Posterior vena cava (tissue), 2 donors: Measurements from ENCODE around the gene NINJ1. TPM values are rescaled to one million over a fixed set of nuclear protein-coding genes. Genes with fewer than 3 reads are reported as not detected.
A peak's percentile ranks its signal among the peaks of the same experiment; 100 is the strongest.

ENCODE experiments used
- DNase-seq: peaks from one replicate; pipeline ENCODE4 v3.0.0-alpha.2; 2020; ENCODE audit warnings: low spot score
- intact Hi-C, 2 donors: fragments of 100-400 bp; cut with DNase I; formaldehyde crosslinking; loops; one replicate each; pipeline versions ENCODE4 v1.14.1 to v1.14.2; 2022 to 2023
- long read RNA-seq, 2 donors: library from polyadenylated mRNA; unstranded; transcript quantifications; one replicate each; pipeline ENCODE4 v2.0.0, GENCODE V29; 2020 to 2021
- total RNA-seq, 2 donors: library from RNA; stranded (reverse); fragmentation: NEBNext Ultra II Directional; extraction: Animal tissue kit (Norgen Biotek cat#: 25700); gene quantifications; one replicate each; pipeline ENCODE4 v1.2.1, GENCODE V29; 2021
- donor health status: DM: yes; HTN: yes; CAD: no.
- donor health status: DM: yes; HTN: yes; CAD: no.

NINJ1 gene
- 10 to 100 TPM; 30.6 to 39.5 TPM for total RNA-seq
- long read RNA-seq, donor 1, transcript NINJ1-201 (4 exons, 1,281 nt) = major isoform, 20 of 27 reads
- long read RNA-seq, donor 1, partial matches to known transcripts = 6 of 27 reads
- long read RNA-seq, donor 1, other reads (novel, unspliced or antisense) = 0 of 27 reads
- long read RNA-seq, donor 2, transcript NINJ1-201 (4 exons, 1,281 nt) = major isoform, 136 of 149 reads
- long read RNA-seq, donor 2, partial matches to known transcripts = 8 of 149 reads
- long read RNA-seq, donor 2, other reads (novel, unspliced or antisense) = 1 of 149 reads

DNA sequence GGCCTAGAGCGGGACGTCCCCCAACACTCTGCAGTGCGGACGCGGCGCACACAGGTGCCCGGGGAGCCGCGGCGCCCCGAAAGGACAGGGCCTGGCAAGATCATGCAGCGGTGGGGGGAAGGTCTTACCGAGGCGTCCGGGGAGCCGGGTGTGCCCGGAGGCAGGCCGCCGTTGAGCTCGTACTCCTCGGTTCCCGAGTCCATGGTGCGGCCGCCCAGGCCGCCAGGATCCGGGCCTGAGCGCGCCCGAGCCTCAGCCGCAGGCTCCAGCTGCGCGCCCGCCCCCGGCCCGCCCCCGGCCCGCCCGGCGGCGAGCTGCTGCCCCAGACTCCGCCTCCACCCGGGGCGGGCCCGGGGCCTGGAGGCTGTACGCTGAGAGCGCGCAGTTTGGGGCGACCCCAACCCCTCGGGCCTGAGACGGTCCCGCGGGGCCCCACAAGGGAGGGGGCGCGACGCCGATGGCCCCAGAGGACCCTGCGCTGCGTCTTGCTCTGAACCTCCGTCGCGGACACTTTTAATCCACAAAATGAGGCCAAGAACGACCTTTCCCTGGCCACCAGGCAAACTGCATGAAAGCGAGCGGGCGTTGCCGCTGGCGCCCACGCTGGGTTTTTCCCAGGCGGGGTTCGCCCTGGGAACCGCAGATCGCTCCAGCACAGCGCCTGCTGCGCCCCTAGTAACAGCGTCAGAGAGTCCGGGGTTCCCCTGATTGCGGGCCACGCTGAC, at the start of gene NINJ1:
Gene NINJ1 (minus strand): TSS at position 237 of the 725 bp plus-strand sequence. CDS start 34 bp downstream, at position 203.
- peak; percentile 92 for DNase-seq
- intact Hi-C loops = no loop called here

GRCh38 chr9:93183131-93183662, 49.1 kb upstream of the NINJ1 start:
- intact Hi-C loops = no loop called here
- DNase-seq = no peak

- intact Hi-C loops = no loop called here
- DNase-seq = no peak
These were observed 48.5 kb upstream of the NINJ1 start for GRCh38 chr9:93182572-93182971.

- no peak for DNase-seq
- intact Hi-C loops = no loop called here
These were observed 47.8 kb upstream of the NINJ1 start for GRCh38 chr9:93181672-93182435.

- intact Hi-C loops = no loop called here
- DNase-seq = no peak
These were observed 46.9 kb upstream of the NINJ1 start for GRCh38 chr9:93180938-93181337.

- DNase-seq = no peak
- intact Hi-C loops = no loop called here
These were observed 45.1 kb upstream of the NINJ1 start for GRCh38 chr9:93178851-93179786.

DNA sequence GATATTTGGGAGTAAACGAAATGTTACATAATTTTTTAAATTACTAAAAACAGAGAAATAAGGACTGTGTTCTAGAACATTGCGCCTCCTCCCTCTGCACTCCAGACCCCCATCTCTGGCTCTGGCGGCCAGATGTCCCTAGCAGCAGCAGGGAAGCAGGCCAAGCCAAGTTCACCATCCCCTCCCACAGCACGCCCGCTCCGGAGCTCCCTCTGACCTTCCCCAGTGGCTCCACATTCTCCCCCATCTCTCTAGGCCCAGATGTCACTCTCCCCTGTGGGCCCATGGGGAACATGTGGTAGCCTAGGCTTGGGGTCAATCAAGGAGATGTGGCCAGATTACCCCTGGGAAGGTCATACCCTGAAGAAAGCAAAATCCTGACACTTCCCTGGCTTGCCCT, 43.6 kb upstream of the NINJ1 start:
- intact Hi-C loops = no loop called here
- no peak for DNase-seq

DNA sequence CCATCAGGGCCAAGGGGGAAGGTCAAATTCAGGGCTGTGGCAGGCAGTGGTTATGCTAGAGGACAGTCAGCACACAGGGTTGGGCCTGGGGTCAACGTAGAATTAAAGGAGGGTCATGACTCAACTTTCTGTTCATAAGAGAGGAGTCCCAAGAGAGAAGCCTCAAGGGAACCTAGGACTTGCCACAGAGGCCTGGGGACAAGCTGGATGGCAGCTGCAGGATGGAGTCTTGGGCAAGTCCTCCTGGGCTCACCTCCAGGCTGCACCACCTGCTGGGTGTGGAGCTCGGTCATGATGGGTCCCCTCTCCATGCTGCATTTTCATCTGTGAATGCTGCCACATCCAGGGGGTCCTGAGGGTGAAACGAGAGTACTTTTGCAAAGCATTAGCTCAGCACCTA, 40.9 kb upstream of the NINJ1 start:
- intact Hi-C loops = no loop called here
- no peak for DNase-seq

DNA sequence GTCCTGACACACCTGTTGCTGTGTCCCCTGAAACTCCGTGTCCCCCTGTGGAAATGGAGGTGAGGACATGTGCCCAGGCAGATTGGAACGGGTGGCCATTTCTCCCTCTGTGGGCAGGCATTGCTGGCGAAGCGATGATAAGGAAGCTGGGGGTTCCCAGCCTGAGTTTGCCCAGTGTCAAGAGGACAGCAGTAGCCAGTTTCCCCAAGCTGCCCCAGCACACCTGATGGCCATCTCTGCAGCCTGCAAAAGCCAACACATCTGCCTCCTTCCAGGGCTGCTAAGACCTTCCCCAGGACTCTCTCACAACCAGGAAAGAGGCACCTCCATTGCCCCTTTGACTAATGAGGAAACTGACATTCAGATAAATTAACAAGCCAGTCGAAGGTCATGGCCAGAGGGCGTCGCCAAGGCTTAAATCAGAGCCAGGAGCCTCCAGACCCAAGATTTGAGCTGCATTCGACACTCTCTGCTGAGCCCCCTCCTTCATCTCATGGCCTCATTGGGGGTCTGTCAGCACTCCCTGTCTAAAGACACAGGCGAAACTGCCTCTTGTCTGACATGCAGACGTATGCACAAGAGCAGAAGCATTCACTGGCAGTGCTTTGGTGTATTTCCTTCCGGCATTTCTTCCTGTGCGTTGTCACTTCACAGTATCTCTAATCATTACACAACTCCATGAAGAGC, 39.5 kb upstream of the NINJ1 start:
- intact Hi-C loops = no loop called here
- no peak for DNase-seq

DNA sequence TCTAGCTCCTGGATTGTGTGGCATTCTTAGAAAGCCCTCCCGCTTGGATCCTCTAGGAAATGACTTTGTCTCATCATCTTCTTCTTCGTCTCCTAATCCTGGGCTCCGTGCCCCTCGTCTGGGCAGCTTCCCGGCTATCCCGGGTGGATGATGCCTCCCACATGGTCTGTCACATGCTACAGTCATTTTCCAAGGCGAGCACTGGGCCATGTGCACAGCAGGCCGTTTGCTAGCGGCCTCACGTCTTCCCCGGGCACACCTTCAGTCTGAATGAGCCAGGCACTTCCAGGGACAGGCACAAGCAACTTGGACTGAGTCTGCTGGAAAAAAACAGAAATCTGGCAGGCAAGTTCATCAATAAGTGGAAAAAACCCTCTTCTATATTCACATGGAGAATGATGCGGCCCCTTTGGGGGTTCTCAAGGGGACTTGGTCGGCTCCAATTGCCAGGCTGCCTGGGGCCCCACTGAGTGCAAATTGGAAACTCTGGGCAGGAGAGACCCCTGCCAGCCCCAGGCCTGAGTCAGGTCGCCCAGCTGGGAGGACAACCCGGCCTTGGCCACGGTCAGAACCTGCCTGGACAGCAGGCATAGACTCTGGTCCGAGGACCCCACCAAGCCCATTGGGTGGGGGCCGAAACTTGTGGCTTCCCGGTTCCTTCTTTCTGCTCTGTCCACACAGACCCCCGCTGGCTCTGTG, 38.8 kb upstream of the NINJ1 start:
- no peak for DNase-seq
- intact Hi-C loops = no loop called here

DNA sequence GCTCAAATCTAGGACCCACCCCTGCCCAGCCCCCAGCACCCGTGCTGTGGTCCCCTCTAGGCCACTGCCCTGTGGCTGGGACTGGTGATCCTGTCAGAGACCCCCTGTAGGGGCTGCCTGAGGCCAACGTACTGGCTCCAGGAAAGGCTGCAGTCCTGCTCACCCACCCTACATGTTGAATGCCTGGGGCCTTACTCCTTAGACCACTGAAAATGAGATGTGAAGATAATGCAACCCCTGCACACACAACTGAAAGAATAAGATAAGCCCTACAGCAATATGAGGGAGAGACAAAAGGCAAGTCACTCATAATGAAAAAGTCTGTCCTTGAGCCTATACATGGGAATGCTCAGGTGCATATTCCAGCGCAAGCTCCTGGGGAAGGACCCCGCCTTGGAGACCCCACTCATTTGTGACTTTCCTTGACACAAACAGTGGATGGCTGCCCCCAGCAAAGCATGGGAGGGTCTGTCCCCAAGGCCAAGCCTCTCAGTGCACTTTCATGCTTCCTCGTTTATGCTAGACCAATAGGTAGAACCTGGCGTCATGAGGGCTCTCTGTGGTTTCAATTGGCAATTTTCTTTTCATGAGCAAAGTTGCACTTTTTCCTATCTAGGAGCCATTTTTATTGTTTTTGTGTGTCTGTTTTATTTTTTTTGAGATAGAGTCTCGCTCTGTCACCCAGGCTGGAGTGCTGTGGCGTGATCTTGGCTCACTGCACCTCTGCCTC, 37.4 kb upstream of the NINJ1 start:
- intact Hi-C loops = no loop called here
- DNase-seq = no peak

DNA sequence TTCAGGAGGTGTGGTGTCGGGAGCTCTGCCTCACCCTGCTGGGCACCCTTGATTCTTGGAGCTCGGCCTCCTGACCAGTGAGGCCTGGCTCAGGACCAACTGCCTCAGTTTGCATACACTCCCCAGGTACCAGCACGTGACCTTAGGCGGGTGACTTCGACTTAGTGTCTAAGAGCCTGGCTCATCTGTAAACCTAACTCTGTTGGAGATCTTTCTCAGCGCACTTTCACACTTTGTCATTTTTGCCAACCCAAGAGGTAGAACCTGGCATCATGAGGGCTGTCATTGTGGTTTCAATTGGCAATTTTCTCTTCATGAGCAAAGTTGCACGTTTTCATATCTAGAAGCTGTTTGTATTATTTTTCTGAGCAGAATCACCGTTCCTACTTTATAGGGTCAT, 36.5 kb upstream of the NINJ1 start:
- intact Hi-C loops = no loop called here
- DNase-seq = no peak

- DNase-seq = no peak
- intact Hi-C loops = no loop called here
These were observed 35.4 kb upstream of the NINJ1 start for GRCh38 chr9:93169444-93169843.

DNA sequence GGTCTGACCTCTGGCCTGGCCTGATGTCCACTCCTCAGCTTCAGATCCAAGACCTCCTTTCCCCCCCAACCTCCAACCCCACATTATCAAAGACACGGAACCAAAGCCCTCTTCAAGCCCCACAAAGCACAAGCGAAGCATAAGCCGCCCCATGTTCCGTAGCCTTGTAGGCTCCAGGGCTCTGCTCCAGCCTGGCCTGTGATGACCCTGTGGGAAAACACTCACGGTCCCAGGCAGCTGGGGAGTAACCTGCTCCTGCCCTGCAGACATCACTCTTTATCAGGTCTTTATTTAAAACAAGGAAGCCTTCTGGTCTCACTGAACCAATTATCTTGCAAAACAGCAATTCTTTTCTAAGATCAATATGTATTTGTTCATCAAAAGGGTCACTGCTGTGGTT, 34.5 kb upstream of the NINJ1 start:
- no peak for DNase-seq
- intact Hi-C loops = no loop called here

- intact Hi-C loops = no loop called here
- no peak for DNase-seq
These were observed 33.8 kb upstream of the NINJ1 start for GRCh38 chr9:93167838-93168237.

- no peak for DNase-seq
- intact Hi-C loops = no loop called here
These were observed 33.1 kb upstream of the NINJ1 start for GRCh38 chr9:93167185-93167584.

DNA sequence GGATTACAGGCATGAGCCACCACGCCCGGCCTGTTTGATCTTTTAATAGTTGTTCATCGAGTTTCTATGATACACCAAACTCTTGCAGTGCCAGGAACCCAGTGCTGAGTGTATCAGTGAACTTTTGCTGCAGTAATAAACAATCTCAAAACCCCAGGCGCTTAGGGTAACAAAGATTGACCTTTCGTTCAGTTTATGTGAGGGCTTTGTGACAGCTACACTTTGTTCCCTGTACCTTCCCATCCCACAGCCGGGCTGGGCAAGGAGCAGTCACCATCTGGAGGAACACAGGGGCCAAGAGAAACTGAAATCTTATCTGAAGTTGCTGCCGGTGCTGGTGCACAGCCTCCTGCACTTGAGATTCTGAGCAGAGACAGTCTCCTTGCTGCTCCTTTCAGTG, 32.6 kb upstream of the NINJ1 start:
- intact Hi-C loops = no loop called here
- no peak for DNase-seq
